ENCODE results near the gene KIRREL3.

The KIRREL3 gene

DNA sequence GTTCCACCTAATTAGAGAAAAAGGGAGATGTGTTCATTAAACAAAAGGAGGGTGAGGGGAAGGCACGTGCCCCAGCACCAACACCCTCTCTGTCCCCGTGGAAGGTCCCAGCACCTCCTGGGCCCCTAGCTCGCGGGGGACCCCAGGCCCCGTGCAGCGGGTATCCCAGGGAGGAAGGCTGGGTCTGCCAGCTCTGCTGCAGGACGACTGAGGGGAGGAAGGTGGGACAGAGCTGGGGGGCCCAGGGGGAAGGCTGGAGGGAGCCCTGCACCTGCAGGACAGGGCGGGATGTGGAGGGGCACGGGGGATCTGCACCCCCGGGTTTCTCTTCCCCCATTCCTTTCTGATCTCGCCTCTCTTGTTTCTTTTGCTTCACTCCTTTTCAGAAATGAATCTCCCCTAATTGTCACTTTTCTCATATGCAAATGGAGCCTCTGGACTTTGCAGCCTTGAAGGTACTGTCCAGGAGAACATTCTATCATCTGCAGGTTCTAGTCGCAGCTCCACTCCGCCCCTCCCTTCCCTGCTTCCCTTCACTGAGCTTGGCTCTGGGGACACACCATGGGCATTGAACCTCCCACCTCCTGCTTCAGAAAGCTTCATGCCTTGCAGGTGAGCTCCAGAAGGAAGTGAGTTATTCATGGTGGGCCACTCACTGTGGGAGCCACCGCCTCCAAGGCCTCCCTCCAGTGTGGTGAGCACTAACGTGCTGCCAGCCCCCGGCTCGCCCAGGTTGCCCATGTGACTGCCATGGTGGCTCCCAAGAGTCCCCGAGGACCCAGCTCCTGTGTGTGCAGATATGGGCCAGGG is 534.1 kb downstream of the KIRREL3 start:
- DNase-seq (ENCODE audit: low read depth) = no peak

DNA sequence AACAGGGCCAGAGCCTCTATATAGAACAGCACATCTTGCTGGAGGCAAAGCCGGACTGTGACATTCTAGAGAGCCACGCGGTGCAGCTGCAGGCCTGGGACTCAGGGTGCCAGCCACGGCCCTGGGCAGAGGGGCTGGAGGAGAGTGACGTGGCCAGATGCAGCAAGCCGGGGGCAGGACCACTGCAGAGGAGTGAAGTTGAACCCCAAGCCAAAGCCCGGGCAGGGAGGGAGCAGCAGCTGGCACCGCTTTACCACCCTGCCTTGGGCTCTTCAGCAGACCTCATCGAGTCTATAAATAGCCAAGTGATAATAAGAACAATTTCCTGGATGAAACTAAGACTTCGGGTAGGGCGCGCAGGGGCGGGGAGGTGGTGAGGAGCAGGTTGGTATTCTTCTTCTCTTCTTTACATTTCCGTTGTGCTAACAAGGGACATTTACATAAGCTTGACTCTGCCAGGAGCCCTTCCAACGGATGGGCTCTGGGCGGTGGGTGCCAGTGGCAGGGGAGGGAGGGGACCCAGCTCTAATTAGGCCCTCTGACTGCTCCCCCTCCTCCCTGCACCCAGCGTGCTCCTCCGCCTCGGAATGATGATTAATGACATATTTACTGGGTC is 534.9 kb downstream of the KIRREL3 start:
- no peak for DNase-seq (ENCODE audit: low read depth)

DNA sequence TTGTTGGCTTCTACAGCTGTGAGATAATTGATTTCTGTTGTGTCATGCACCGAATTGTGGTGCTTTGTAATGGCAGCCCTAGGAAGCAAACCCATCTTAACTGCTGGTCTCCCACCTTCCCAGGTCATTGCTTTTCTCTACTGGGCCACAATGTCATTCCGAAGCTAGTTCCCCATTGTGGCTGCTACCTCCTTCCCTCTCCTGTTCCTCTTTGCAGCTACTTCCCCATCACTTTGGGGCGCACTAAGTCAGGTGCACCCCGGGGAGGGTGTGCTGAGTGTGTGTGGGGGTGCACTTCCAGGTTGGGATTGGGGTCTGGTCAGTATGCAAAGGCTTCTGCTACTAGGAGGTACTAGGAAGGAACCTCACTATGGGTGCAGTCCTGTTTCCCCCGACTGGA is 535.8 kb downstream of the KIRREL3 start:
- DNase-seq (ENCODE audit: low read depth) = no peak

DNA sequence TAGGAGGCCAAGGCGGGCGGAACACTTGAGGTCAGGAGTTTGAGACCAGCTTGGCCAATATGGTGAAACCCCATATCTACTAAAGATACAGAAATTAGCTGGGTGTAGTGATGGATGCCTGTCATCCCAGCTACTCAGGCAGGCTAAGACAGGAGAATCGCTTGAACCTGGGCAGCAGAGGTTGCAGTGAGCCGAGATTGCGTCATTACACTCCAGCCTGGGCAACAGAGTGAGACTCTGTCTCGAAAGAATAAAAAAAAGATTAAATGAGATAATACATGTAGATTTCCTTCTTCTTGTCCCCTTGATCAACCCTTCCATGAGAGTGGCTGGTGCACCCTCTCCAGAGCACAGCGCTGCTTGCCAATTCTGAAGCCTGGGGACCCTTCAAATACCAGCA is 538.1 kb downstream of the KIRREL3 start:
- DNase-seq (ENCODE audit: low read depth) = no peak

DNA sequence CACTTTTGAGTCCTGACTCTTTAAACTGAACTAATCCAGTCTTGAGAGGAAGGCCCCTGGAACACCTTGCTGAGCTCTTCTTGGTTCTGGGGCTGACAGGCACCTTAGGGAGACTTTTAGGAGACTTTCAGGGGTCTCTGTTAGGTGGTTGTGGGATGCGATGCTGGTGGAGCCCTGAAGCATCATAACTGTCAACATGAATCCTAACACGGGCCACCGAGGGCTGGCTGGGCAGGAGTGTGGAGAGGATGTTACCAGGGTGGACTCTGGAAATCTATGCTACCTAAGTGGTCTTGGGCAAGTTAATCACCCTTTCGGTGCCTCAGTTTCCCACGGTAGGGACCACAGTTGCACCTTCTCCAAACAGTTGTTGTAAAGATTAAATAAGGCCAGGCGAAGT is 538.6 kb downstream of the KIRREL3 start:
- no peak for DNase-seq (ENCODE audit: low read depth)

DNA sequence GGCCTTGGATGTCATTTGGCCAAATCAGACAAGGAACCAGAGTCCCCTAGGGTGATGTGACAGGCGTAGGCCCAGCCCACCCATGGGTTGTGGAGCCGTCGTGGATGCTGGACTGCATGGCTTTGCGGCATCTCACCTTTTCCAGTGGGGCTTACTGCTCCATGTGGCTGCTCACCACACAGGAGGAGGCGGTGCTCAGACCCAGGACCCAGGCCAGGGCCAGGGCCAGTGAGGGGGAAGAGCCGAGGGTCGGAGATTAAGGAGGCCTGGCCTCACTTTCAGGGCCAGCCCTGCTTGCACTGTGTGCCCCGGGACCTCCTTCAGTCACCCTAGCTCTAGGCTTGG is 539.5 kb downstream of the KIRREL3 start:
- no peak for DNase-seq (ENCODE audit: low read depth)

DNA sequence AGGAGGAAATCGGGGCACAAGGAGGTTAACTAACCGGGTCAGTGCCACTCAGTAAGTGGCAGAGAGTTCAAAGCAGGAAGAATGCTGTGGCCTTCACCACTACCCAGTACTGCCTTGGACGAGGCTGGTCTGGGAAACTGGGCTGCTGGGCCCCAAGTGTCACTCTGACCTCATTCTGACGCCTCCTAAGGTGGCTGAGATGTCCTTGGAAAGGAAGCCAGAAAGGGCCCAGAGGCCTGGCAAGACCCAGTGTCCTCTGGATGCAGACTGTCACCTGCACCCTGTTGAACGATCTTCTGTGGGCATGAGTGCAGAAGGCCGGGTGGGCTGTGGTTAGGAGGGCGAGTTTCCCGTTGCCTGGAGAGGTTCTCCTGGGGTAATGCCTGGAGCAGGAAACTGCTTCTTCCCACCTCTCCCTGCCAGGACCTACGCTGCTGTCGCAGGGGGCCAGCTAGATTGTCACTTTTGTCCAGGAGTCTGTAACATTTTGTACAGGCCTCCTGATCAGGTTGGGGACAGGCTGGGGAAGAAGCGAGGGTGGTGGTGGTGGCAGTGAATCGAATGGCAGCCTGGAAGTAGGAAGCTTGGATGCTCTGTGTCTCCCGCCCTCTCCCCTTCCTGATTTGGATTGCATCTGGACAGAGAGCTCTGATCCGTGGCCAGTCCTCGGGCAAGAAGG is 540.0 kb downstream of the KIRREL3 start:
- DNase-seq (ENCODE audit: low read depth) = no peak

DNA sequence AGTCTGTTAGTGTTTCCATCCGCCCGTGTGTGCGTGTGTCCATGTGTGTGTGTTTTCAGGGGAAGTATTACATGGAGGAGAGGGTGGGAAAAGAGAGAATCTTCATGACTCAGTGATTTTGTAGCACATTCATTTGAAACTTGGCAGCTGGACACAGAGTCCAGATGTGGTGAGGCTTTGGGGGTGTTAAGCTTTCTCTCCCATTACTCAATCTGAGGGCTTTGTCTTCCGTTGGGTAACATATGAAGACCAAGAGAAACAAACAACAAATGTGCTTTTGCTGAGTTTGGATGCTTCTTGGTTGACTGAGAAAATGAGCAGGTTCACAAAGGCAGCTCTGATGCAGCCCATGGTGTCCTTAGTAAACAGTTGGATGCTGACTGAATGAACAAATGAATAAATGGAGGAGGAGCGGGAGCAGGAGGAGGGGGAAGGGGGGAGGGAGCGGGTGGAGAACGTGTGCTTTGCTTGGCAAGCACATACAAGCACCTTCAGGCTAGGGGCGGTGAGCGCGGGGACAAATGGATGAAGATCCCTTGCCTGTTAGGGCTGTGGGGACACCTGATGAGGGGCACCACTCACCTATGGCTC is 540.8 kb downstream of the KIRREL3 start:
- DNase-seq (ENCODE audit: low read depth) = peak; percentile 48

DNA sequence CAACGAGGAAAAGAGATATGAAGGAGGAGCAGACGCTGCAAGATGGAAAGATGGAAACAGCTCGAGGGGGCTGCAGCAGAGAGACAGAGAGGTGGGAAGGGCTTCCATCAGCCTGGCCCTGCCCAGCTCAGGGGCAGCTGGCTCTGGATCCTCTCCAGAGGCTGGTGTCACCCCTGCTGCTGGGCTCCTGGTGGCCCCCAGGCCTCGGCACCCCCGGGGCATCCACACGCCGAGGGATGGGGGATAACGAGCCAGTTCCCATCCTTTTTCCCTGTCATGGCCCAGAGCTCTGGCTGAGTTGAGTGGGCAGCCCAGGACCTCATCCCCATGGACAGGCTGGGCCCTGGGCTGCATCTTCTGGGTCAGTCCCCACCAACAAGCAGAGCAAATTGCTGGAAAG is 542.8 kb downstream of the KIRREL3 start:
- DNase-seq (ENCODE audit: low read depth) = no peak

DNA sequence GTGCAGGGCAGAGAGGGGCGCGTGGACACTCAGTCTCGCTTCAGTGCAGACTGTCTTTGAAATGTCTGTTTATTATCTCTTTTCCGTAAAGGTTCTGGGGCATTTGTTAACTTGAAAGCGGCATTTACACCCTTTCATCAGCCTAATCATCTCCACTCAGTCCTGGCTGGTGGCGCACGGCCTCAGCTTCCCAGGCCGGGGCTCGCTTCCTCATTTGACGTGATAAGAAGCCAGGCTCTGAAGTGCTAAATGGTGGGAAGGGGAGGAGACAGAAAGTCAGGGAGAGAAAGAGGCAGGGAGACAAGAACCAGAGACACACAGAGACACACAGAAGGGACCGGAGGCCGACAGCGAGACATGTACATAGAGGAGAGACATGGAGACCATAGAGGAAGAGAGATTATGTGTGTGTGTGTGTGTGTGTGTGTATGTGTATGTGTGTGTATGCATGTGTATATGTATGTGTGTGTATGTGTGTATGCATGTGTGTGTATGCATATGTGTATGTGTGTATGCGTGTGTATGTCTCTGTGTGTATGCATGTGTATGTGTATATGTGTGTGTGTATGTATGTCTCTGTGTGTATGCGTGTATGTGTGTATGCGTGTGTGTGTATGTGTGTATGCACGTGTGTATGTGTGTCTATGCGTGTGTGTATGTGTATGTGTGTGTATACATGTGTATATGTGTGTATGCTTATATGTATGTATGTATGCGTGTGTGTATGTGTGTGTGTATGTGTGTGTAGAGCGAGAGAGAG is 543.6 kb downstream of the KIRREL3 start:
- no peak for DNase-seq (ENCODE audit: low read depth)

DNA sequence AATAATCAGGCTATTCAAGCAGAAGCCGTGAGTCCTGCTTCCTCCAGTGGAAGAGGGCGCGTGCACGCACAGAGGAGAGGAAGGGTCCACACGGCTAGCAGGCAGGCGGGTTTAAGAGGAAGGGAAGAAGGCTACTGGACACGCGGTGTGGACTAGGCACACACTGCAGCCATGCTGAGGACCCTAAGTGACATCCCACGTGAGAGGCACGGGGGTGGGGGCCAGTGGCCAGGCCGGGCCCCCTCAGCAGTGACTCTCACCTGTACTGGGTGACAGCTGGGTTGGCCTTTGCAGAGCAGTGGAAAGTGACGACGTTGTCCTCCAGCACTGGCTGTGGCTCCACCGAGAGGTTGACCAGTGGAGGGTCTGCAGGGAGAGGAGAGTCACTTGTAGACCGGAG is 544.5 kb downstream of the KIRREL3 start:
- no peak for DNase-seq (ENCODE audit: low read depth)

DNA sequence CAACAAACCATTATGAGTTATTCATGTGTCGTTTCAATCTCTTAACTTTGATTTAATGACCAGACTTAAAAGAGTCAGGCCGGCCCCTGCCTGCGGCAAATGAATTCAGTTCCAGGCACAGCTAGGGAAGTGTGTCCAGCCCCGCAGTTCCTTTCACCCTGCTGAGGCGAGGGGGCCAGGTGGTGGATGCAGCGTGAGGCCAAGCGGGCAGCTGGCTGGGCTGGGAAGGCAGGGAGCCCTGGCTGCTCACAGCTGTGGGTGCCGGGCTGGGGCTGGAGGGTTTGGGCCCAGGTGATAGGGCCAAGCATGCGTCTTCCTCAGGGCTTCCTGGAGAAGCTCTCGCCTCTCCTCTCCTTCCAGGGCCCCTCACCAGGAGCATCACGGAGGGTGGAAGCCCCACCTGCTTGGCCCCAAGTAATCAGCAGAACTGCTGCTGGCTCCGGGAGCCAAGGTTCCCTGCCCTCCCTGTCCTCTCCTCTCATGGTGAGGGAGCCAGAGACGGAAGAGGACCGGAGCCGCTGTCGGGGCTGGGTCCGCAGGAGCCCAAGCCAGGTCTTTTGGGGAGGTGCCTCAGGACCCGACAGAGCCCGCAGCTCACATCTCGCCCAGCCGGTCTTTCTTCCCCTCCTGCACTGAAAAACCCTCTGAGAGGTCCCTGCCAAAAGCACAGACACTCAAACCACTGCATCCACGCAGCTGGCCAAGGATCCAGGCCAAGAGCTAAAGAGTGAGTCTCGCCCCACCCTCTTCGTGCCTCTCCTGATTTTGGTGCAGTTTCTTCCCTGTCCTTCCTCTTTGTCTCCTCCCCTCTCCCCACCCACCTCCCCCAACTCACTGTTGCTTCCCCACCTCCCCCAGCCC is 548.1 kb downstream of the KIRREL3 start:
- no peak for DNase-seq (ENCODE audit: low read depth)

DNA sequence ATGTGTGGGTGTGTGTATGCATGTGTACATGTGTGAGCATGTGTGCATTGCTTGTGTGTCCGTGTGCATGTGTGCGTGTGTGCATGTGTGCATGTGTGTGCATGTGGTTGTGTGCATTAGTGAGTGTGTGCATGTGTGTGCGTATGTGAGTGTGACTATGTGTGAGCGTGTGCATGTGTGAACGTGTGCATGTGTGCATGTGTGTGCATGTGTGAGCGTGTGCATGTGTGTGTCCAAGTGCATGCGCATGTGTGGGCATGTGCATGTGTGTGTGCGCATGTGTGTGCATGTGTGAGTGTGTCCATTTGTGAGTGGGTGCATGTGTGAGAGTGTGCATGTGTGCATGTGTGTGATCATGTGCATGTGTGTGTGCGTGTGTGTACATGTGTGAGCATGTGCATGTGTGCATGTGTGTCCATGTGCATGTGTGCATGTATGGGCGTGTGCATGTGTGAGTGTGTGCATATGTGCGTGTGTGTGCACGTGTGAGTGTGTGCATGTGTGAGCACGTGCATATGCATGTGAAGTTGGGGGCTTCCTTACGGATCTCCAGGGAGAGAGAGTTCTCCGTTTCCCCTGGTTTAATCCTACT is 549.3 kb downstream of the KIRREL3 start:
- DNase-seq (ENCODE audit: low read depth) = no peak

DNA sequence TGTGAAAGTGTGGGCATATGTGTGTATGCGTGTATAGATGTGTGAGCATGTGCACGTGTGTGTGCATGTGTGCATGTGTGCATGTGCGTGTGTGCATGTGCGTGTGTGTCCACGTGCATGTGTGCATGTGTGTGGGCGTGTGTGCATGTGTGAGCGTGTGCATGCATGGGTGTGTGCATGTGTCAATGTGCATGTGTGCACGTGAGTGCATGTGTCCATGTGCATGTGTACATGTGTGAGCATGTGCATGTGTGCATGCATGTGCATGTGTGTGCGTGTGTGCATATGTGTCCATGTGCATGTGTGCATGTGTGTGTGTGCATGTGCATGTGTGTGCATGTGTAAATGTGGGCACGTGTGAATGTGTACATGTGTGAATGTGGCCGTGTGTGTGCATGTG is 549.8 kb downstream of the KIRREL3 start:
- no peak for DNase-seq (ENCODE audit: low read depth)

DNA sequence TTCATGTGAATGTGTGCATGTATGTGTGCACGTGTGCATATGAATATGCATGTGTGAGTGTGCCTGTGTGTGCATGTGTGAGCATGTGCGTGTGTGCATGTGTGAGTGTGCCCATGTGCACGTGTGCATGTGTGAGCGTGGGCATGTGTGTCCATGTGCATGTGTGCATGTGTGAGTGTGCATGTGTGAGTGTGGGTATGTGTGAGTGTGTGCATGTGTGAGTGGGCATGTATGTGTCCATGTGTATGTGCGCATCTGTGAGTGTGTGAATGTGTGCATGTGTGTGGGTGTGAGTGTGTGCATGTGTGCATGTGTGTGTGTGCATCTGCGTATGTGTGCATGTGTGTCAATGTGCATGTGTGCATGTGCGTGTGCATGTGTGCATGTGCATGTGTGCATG is 550.4 kb downstream of the KIRREL3 start:
- no peak for DNase-seq (ENCODE audit: low read depth)

DNA sequence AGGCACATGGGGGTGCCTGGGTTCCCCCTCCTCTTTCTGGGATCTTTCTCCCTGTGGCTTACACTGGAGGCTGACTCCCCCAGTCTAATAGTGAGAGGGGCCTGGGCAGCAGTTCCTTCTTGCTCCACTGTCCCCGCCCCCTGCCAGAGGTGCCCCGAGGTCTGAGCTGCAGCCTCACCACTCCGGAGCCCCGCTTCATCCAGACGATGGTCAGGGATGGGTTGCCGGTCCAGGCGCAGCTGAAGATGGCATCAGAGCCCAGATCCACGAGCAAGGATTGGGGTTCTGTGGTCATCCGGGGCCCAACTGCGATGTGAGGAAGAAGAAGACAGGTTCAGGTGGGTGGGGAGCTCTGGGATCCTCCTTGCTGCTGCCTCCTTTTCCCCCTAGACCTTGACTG is 554.0 kb downstream of the KIRREL3 start:
- DNase-seq (ENCODE audit: low read depth) = no peak

DNA sequence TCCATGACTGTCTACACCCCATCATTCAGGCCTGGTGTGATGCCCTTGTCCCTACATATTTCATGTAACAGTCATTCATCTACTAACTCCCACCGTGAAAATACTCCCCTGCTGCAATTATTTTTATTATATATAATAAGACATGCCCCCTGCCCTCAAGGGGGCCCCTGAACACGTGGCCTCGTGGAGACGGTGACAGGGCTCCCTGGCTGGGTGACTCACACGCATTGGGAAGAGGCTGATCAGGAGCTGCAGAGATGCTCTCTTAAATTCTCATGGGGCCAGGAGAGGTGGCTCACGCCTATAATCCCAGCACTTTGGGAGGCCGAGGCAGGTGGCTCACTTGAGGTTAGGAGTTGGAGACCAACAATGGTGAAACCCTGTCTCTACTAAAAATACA is 556.5 kb downstream of the KIRREL3 start:
- no peak for DNase-seq (ENCODE audit: low read depth)

DNA sequence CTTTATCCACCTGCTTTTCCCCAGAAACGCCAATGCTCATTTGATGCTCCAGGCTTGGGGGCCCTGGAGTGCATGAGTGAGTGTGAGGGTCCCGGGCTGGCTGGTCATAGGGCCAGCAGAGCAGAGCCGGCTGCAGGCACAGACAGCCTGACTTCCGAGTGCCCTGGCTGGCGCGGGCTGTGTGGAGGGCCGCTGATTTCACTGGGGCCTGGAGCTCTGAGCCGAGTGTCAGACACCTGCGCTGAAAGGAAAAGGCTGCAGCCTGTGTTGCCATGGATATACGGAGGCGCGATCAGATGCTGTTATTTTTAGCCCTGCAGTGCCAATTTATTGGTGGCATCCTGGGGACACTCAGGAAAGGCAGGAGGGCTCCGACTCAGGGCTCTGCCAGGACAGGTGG is 557.5 kb downstream of the KIRREL3 start:
- DNase-seq (ENCODE audit: low read depth) = no peak

DNA sequence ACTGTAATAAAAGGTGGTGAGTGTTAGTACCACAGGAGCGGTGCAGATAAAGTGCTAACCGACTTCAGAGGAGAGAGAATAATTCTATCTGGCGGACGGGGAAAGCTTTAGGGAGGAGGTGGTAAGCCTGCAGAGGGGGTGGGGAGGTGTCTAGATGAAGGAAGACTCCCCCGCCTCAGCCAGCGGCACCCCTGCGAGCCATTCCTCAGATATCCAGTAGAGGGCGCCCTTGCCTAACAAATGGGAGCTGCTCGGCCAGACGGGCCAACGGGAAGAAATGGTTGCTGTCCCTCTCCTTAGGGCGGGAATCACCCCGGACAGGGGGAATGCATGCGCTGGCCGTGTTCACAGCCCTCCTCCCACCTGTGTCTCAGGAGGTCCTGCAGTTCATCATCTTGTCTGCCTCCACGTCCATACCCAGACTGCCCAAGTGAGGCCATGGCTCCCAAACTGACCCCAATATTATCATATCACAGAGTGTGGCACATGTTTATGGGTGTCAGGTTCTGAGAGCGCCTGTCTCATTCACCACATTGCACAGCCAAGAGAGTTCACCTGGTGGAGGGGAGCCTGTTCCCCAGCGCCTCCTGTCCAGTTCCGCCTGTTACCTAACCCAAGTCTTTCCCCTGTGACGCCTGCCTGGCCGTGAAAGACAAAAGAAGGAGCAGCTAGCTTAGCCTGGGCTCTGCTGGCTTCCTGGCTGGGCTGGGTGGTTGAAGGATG is 559.6 kb downstream of the KIRREL3 start:
- DNase-seq (ENCODE audit: low read depth) = peak; percentile 57

DNA sequence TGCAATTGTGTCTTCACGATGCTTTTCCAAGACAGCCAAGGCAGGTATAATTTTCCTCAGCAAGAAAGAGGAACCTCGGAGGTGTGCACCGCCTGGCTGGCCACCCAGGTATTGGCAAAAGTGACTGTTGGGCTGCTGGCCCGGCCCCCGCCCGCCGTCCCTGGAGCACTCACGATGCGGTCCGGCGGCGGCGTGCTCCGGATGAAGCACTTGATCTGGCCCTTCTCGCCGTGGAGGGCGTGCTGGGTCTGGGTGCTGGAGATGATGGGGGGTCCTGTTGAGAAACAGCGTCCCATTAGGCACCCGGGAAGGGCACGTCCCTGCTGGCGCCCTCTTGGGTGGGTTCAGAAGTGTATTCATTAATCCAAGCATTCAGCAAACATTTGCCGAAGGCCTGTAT is 560.3 kb downstream of the KIRREL3 start:
- DNase-seq (ENCODE audit: low read depth) = no peak

All from iris pigment epithelial cell (primary cell).